COLO829 (cell line): Measurements from ENCODE around the gene HCFC2.

ENCODE experiments used
- DNase-seq: peaks from one replicate; pipeline ENCODE4 v3.0.0; 2012; ENCODE audit warnings: low spot score

Gene HCFC2

GRCh38 chr12:104121001-104121400, 56.7 kb downstream of the HCFC2 start:
- peak; percentile 76 for DNase-seq

- no peak for DNase-seq
Measured at GRCh38 chr12:104122298-104122697, 58.0 kb downstream of the HCFC2 start.

GRCh38 chr12:104126548-104126947, 62.2 kb downstream of the HCFC2 start:
- no peak for DNase-seq

GRCh38 chr12:104130760-104131159, 66.4 kb downstream of the HCFC2 start:
- DNase-seq: no peak

- DNase-seq: no peak
Measured at GRCh38 chr12:104131609-104132008, 67.3 kb downstream of the HCFC2 start.

- DNase-seq: no peak
Measured at GRCh38 chr12:104132351-104132956, 68.1 kb downstream of the HCFC2 start.

- no peak for DNase-seq
Measured at GRCh38 chr12:104133321-104133720, 69.0 kb downstream of the HCFC2 start.

GRCh38 chr12:104133866-104134265, 69.5 kb downstream of the HCFC2 start:
- no peak for DNase-seq

GRCh38 chr12:104134882-104135281, 70.6 kb downstream of the HCFC2 start:
- no peak for DNase-seq

GRCh38 chr12:104136577-104136976, 72.2 kb downstream of the HCFC2 start:
- DNase-seq: no peak

GRCh38 chr12:104137001-104137901, 72.9 kb downstream of the HCFC2 start:
- no peak for DNase-seq

- DNase-seq: peak; percentile 99
Measured at GRCh38 chr12:104137902-104138796, 73.8 kb downstream of the HCFC2 start, which contains the start of gene NFYB. Gene NFYB (minus strand): TSS chr12:104138210. CDS start chr12:104135453, 2,757 bp downstream.

- DNase-seq: no peak
Measured at GRCh38 chr12:104138797-104139152, 74.4 kb downstream of the HCFC2 start.

GRCh38 chr12:104142543-104142942, 78.2 kb downstream of the HCFC2 start:
- no peak for DNase-seq

GRCh38 chr12:104143002-104143401, 78.7 kb downstream of the HCFC2 start:
- no peak for DNase-seq

GRCh38 chr12:104143918-104144317, 79.6 kb downstream of the HCFC2 start:
- DNase-seq: no peak

GRCh38 chr12:104147346-104147745, 83.0 kb downstream of the HCFC2 start:
- no peak for DNase-seq

GRCh38 chr12:104150416-104150815, 86.1 kb downstream of the HCFC2 start:
- DNase-seq: no peak

- DNase-seq: no peak
Measured at GRCh38 chr12:104152685-104153241, 88.4 kb downstream of the HCFC2 start.

GRCh38 chr12:104154286-104154685, 90.0 kb downstream of the HCFC2 start:
- DNase-seq: no peak

GRCh38 chr12:104154806-104155205, 90.5 kb downstream of the HCFC2 start:
- DNase-seq: no peak
